ENCODE data around the gene SORCS2.

The SORCS2 gene

GRCh38 chr4:7196288-7196651 is 3.9 kb downstream of the SORCS2 start:
- H3K27ac Mint-ChIP-seq = no peak overlapping the region
- H3K27me3 Mint-ChIP-seq (ENCODE audit: low read depth) = peaks cover 45% of the 10 kb centered on the region

GRCh38 chr4:7196736-7197135 is 4.4 kb downstream of the SORCS2 start:
- no peaks in the 10 kb centered on the region for H3K36me3 Mint-ChIP-seq (ENCODE audit: low read depth)
- no peaks in the 10 kb centered on the region for H3K9me3 Mint-ChIP-seq
- H3K27ac Mint-ChIP-seq = no peak overlapping the region
- H3K4me1 Mint-ChIP-seq (ENCODE audit: low read depth) = no peaks in the 10 kb centered on the region
- H3K4me3 Mint-ChIP-seq = no peak overlapping the region
- peaks cover 45% of the 10 kb centered on the region for H3K27me3 Mint-ChIP-seq (ENCODE audit: low read depth)

More at GRCh38 chr4:7196288-7196651, 3.9 kb downstream of the SORCS2 start:
- Mint-ChIP-seq H3K36me3 (ENCODE audit: low read depth) (no peaks in the 10 kb centered on the region), H3K4me3 (no peak overlapping the region), H3K4me1 (ENCODE audit: low read depth) (no peaks in the 10 kb centered on the region), H3K9me3 (no peaks in the 10 kb centered on the region)

- no peaks in the 10 kb centered on the region for H3K36me3 Mint-ChIP-seq (ENCODE audit: low read depth)
- H3K9me3 Mint-ChIP-seq = no peaks in the 10 kb centered on the region
- no peak overlapping the region for H3K4me3 Mint-ChIP-seq
- no peak overlapping the region for H3K27ac Mint-ChIP-seq
- no peaks in the 10 kb centered on the region for H3K4me1 Mint-ChIP-seq (ENCODE audit: low read depth)
- H3K27me3 Mint-ChIP-seq (ENCODE audit: low read depth) = peaks cover 40% of the 10 kb centered on the region
Observed at GRCh38 chr4:7197910-7198309, 5.6 kb downstream of the SORCS2 start.

DNA sequence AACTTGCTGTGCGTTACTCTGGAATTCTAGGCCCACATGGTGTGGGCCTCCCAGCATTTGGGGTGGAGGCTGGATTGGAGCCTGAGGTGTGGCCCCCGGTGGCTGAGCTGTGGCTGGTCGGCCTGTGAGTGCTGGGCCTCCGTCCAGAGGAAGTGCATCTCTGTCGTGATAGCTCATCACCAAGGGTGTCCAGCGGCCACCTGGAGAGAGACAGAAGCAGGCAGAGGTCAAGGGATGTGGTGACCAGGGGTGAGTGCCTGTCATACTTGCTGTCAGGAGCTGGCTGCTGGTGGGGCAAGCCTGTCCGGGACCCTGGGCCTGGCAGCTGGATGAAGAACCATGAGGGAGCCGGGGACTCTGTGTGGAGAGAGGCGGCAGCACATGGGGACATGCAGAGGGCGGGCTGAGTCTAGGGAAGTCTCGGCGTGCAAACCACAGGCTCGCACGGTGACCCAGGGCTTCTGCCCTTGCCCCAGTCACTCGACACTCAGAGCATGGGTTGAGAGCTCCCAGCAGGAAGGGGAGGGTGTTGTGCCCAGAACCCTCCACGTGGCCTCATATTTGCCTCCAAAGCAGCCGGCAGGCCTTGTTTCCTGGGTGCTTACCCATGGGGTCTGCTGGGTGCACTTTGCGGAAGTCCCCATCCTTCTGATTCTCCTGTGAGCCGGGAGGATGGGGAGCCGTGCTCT is 6.2 kb downstream of the SORCS2 start:
- H3K36me3 Mint-ChIP-seq (ENCODE audit: low read depth) = no peaks in the 10 kb centered on the region
- H3K9me3 Mint-ChIP-seq = no peaks in the 10 kb centered on the region
- peaks cover 35% of the 10 kb centered on the region for H3K27me3 Mint-ChIP-seq (ENCODE audit: low read depth)
- H3K4me1 Mint-ChIP-seq (ENCODE audit: low read depth) = no peaks in the 10 kb centered on the region
- no peak overlapping the region for H3K4me3 Mint-ChIP-seq
- H3K27ac Mint-ChIP-seq = no peak overlapping the region

DNA sequence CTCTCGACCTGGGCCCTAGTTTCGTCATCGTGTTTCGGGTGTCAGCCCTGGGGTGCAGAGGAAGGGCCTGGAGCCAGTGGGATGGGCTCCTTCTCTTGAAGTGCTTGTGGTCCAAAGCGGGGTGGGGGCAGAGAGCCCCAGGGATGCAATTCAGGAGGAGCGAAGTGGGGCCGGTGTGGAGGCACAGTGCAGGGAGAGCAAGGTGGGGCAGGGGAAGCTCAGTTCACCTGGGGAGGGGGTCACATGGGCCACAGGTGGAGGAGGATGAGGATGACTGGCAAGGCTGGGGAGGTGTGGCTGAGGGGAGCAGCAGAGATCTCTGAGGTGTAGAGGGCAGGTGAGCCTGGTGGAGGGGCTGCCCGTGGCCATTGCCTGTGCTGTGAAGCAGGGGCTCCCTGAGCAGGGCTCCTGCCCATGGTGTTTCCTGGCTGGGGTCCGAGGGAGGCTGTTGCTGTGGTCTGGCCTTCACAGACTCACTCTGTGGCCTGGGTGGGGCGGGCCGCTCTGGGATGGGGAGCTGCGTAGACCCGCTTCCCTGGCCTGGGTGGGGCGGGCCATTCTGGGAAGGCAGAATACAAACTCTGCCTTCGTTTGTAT is 6.9 kb downstream of the SORCS2 start:
- H3K4me3 Mint-ChIP-seq = no peak overlapping the region
- no peaks in the 10 kb centered on the region for H3K4me1 Mint-ChIP-seq (ENCODE audit: low read depth)
- no peak overlapping the region for H3K27ac Mint-ChIP-seq
- peaks cover 29% of the 10 kb centered on the region for H3K27me3 Mint-ChIP-seq (ENCODE audit: low read depth)
- H3K36me3 Mint-ChIP-seq (ENCODE audit: low read depth) = no peaks in the 10 kb centered on the region
- no peaks in the 10 kb centered on the region for H3K9me3 Mint-ChIP-seq

DNA sequence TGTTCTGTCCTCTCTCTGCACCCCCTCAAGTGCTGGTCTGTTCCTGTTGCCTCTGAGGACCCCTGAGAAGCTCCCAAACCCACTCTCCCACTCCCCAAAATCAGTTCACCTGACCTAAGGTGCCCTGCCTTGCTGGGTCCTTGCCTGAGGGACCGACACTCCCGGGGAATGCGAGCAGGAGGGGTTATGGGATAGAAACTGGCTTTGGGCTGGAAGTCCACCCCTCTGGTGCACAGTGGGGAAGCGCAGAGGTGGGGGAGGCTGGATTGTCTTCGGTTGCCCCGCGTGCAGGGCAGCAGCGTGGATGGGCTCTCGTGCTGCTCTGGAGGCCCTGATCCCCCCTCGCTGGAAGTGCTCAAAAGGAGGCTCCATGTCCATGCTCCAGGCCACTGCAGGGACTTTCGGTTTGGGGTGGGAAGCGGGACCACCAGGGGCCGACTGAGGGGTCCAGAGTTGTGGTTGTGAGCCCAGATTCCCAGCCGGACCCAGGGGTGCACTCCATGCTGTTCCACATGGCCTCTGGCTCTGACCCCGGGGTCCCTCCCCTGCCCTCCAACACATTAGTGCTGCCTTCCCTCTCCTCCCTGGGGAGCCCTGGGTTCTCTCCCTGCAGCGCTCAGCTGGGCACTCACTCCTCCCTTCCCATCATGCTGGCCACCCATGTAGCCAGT is 7.6 kb downstream of the SORCS2 start:
- H3K4me3 Mint-ChIP-seq = no peak overlapping the region
- H3K9me3 Mint-ChIP-seq = no peaks in the 10 kb centered on the region
- no peak overlapping the region for H3K27ac Mint-ChIP-seq
- peaks cover 24% of the 10 kb centered on the region for H3K27me3 Mint-ChIP-seq (ENCODE audit: low read depth)
- H3K36me3 Mint-ChIP-seq (ENCODE audit: low read depth) = no peaks in the 10 kb centered on the region
- no peaks in the 10 kb centered on the region for H3K4me1 Mint-ChIP-seq (ENCODE audit: low read depth)

- peaks cover 16% of the 10 kb centered on the region for H3K27me3 Mint-ChIP-seq (ENCODE audit: low read depth)
- no peaks in the 10 kb centered on the region for H3K36me3 Mint-ChIP-seq (ENCODE audit: low read depth)
- H3K4me1 Mint-ChIP-seq (ENCODE audit: low read depth) = no peaks in the 10 kb centered on the region
- H3K4me3 Mint-ChIP-seq = no peak overlapping the region
- H3K9me3 Mint-ChIP-seq = no peaks in the 10 kb centered on the region
- H3K27ac Mint-ChIP-seq = no peak overlapping the region
Observed at GRCh38 chr4:7200801-7201200, 8.5 kb downstream of the SORCS2 start.

GRCh38 chr4:7201420-7202305 is 9.3 kb downstream of the SORCS2 start:
- H3K4me3 Mint-ChIP-seq = no peak overlapping the region
- peaks cover 10% of the 10 kb centered on the region for H3K27me3 Mint-ChIP-seq (ENCODE audit: low read depth)
- no peak overlapping the region for H3K27ac Mint-ChIP-seq
- H3K4me1 Mint-ChIP-seq (ENCODE audit: low read depth) = no peaks in the 10 kb centered on the region
- no peaks in the 10 kb centered on the region for H3K36me3 Mint-ChIP-seq (ENCODE audit: low read depth)
- H3K9me3 Mint-ChIP-seq = no peaks in the 10 kb centered on the region

DNA sequence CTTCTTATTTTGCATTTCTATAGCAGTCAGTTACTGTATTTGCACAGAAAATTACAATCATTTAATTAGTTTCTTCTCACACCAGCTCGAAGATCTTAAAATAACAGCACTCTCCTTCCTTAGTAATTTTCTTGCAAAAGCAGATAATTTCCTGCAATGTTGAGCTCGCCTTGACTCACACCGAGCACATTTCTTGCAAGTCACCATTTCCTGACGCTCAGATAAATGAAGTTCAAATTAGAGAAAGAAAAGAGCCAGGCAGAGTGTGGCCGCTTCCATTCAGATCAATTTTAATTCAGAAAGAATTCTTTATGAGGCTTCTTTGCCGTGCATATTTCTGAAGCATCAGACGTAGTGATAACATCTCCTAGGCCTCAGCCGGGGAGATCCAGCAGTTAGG is 10.1 kb downstream of the SORCS2 start:
- Mint-ChIP-seq H3K4me3 (no peak overlapping the region), H3K36me3 (ENCODE audit: low read depth) (no peaks in the 10 kb centered on the region), H3K27ac (no peak overlapping the region), H3K4me1 (ENCODE audit: low read depth) (no peaks in the 10 kb centered on the region), H3K27me3 (ENCODE audit: low read depth) (peaks cover 3% of the 10 kb centered on the region), H3K9me3 (no peaks in the 10 kb centered on the region)

GRCh38 chr4:7204656-7205387 is 12.5 kb downstream of the SORCS2 start:
- Mint-ChIP-seq H3K27me3 (ENCODE audit: low read depth) (no peaks in the 10 kb centered on the region), H3K27ac (no peak overlapping the region), H3K4me3 (no peak overlapping the region), H3K9me3 (no peaks in the 10 kb centered on the region), H3K4me1 (ENCODE audit: low read depth) (no peaks in the 10 kb centered on the region), H3K36me3 (ENCODE audit: low read depth) (no peaks in the 10 kb centered on the region)

DNA sequence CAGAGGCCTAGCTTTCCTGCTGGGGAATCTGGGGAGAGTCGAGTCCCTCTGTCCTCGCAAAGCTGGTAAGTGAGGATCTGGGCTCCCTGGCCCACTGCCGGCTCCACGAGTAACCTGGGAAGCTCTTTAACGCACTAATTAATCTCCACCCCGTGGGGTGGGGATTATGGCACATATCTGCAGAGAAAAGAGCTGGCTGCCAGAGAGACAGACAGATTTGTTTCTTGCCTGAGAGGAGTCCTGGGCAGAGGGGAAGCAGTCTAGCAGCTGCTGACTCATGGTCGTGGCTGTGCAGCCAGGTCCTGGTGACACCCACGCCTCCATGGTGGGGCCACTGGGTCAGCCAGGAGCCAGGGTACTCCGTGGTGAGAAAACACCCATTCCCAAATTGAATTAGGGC is 14.0 kb downstream of the SORCS2 start:
- Mint-ChIP-seq H3K9me3 (no peaks in the 10 kb centered on the region), H3K27me3 (ENCODE audit: low read depth) (no peaks in the 10 kb centered on the region)

GRCh38 chr4:7206911-7207567 is 14.7 kb downstream of the SORCS2 start:
- no peak overlapping the region for H3K27ac Mint-ChIP-seq
- no peaks in the 10 kb centered on the region for H3K36me3 Mint-ChIP-seq (ENCODE audit: low read depth)
- H3K4me3 Mint-ChIP-seq = no peak overlapping the region
- H3K27me3 Mint-ChIP-seq (ENCODE audit: low read depth) = no peaks in the 10 kb centered on the region
- no peaks in the 10 kb centered on the region for H3K9me3 Mint-ChIP-seq
- no peaks in the 10 kb centered on the region for H3K4me1 Mint-ChIP-seq (ENCODE audit: low read depth)

More for the DNA sequence above, 14.0 kb downstream of the SORCS2 start:
- Mint-ChIP-seq H3K27ac (no peak overlapping the region), H3K4me1 (ENCODE audit: low read depth) (no peaks in the 10 kb centered on the region), H3K36me3 (ENCODE audit: low read depth) (no peaks in the 10 kb centered on the region), H3K4me3 (no peak overlapping the region)

DNA sequence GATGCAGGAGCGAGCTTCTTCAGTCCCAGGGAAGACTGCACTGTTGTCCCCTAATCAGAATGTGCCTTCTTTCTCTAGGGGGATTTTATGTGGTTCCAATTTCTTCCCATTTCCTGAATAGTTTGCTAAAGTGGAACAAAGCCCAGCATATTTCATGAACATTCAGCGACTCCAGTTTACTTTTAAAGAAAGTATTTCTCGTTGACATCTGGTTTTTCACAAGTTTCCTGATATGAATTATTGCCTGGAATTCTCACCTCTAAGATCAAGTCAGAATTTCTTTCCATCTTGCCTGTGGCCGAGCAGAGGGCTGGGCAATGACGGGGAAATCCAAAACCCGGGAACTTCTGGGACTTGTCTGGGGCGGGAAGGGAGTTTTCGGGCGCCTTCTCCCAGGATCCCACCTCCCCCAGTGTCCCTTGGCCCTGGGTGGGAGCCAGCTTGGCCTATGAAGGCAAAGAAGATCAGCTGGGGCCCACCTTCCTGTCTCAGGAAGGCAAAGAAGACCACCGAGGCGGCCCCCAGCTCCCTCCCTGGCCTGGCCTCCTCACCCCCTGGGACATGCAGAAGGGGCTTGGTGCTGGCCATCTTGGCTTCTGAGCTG is 15.4 kb downstream of the SORCS2 start:
- no peaks in the 10 kb centered on the region for H3K36me3 Mint-ChIP-seq (ENCODE audit: low read depth)
- H3K27me3 Mint-ChIP-seq (ENCODE audit: low read depth) = no peaks in the 10 kb centered on the region
- no peaks in the 10 kb centered on the region for H3K9me3 Mint-ChIP-seq
- no peaks in the 10 kb centered on the region for H3K4me1 Mint-ChIP-seq (ENCODE audit: low read depth)
- no peak overlapping the region for H3K27ac Mint-ChIP-seq
- H3K4me3 Mint-ChIP-seq = no peak overlapping the region
